GM19025 (cell line): ENCODE measurements around the gene ZNF446.
"Not testable (repeated sequence)": the region's sequence is repeated elsewhere in the genome, so short reads cannot be mapped to it uniquely, and the experiment has no call there.

Experiments used
- ATAC-seq: cut with Tn5 transposase; IDR thresholded peaks from one replicate; pipeline ENCODE4 v1.9.1; 2021; ENCODE audit warnings: mild to moderate bottlenecking, low read depth, moderate library complexity; ENCODE audit not compliant: unreplicated experiment

Gene ZNF446

GRCh38 chr19:58469241-58470013 lies 6.7 kb upstream of the ZNF446 start:
- no peak for ATAC-seq

GRCh38 chr19:58470837-58471543 lies 5.2 kb upstream of the ZNF446 start:
- ATAC-seq: not testable (repeated sequence)

DNA sequence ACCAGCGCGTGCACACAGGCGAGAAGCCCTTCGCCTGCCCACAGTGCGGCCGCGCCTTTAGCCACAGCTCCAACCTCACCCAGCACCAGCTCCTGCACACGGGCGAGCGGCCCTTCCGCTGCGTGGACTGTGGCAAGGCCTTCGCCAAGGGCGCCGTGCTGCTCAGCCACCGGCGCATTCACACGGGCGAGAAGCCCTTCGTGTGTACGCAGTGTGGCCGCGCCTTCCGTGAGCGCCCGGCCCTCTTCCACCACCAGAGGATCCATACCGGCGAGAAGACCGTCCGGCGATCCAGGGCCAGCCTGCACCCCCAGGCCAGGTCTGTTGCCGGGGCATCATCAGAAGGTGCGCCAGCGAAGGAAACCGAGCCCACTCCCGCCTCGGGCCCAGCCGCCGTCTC lies 4.4 kb upstream of the ZNF446 start:
- no peak for ATAC-seq

GRCh38 chr19:58473775-58474174 lies 2.4 kb upstream of the ZNF446 start:
- ATAC-seq: no peak

GRCh38 chr19:58474291-58474996 lies 1.7 kb upstream of the ZNF446 start:
- ATAC-seq: no peak

GRCh38 chr19:58474997-58475713 lies 997 bp upstream of the ZNF446 start:
- ATAC-seq: no peak

DNA sequence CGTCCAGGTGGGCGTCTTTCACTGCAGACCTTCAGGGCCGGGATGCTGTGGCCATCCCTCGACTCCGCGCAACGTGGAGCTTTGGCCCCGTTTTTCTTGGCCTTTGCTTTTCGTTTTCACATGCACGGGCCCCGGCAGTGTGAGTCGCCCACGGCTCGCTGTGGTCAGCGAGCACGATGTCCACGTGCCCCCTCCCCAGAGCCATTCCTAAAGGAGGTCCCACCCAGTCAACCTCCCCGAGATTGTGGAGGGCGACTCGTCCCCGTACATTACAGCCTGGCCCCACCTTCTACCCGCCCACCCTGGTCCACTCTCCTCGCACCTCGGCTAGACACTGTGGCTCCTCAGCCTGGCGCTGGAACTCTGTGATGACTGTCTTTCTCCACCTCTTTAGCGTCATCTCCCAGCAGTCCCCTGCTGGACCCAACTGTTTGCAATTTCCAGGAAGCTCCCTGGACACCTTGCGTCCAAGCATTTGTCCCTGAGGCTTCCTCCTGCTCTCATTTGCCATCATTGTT lies 405 bp downstream of the ZNF446 start:
- no peak for ATAC-seq

DNA sequence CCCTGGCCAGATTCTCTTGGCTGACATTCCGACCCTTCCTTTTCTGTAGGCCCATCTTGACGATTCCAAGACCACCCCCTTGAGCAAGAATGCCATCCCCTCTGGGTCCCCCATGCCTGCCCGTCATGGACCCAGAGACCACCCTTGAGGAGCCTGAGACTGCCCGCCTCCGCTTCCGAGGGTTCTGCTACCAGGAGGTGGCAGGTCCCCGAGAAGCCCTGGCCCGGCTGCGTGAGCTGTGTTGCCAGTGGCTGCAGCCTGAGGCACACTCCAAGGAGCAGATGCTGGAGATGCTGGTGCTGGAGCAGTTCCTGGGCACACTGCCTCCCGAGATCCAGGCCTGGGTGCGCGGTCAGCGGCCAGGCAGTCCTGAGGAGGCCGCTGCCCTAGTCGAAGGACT lies 978 bp downstream of the ZNF446 start:
- ATAC-seq: no peak

GRCh38 chr19:58477871-58478270 lies 1.7 kb downstream of the ZNF446 start:
- ATAC-seq: no peak

- ATAC-seq: no peak
Measured at GRCh38 chr19:58479303-58479702, 3.2 kb downstream of the ZNF446 start.

DNA sequence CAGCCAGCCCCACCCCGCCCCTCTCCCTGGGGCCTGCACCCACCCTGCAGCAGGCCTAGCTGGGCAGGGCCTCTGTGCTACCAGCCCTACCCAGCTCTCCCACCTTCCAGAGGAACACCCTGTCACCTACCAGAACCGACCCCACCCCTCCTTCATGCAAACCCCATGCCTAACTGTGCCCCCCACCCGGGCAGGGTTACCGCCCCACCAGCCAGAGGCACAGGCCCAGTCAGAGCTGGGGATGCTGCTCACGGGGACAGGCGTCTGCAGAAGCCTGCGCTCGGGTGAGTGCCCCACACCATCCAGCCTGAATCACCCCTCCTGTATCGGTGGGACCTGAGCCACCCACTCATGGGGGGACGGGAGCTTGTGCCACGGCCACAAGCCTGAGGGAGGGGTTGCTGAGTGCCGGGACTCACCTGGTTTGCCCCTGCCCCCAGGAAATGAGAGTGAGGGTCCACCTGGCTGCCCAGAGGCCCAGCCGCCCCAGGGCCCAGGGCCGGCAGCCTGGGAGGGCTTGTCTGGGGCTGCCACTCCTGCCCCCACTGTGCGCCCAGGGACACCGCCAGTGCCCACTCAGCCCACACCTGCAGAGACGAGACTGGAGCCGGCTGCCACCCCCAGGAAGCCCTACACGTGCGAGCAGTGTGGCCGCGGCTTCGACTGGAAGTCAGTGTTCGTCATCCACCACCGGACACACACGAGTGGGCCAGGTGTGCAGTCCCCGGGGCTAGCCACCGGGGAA lies 3.8 kb downstream of the ZNF446 start:
- ATAC-seq: no peak

DNA sequence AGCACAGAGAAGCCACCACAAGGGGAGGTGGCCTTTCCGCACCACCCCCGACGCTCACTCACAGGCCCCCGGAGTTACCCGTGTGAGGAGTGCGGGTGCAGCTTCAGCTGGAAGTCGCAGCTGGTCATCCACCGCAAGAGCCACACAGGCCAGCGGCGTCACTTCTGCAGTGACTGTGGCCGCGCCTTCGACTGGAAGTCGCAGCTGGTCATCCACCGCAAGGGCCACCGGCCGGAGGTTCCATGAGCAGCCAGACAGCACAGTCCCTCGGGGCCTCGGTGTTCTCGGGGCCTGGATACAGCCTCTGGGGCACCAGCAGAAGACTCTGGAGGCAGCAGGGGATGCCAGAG lies 4.3 kb downstream of the ZNF446 start:
- no peak for ATAC-seq

GRCh38 chr19:58480831-58481230 lies 4.7 kb downstream of the ZNF446 start:
- no peak for ATAC-seq

DNA sequence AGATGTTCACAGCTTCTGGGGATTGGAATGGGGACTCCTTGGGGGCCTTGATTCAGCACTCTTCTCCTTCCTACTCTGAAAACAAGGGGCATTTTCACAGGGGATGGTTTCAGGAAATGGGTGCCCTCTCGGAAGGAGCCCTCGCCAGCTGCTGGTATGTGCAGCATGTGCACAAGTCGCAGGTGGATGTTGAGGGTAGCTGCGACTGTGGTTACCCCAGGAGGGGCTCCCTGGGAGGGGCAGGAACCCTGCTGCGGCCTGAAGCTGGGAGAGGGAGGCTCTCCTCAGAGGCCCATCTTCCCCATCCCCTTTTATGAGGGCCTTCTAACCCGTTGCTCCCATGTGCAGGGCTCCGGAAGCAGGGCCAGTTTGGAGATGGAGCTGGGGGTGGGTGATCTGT lies 6.2 kb downstream of the ZNF446 start:
- no peak for ATAC-seq

GRCh38 chr19:58483776-58484175 lies 7.6 kb downstream of the ZNF446 start:
- no peak for ATAC-seq

- ATAC-seq: not testable (repeated sequence)
Measured at GRCh38 chr19:58484349-58484748, 8.2 kb downstream of the ZNF446 start.

GRCh38 chr19:58491393-58491792 lies 15.2 kb downstream of the ZNF446 start:
- no peak for ATAC-seq

GRCh38 chr19:58492265-58492664 lies 16.1 kb downstream of the ZNF446 start:
- no peak for ATAC-seq

DNA sequence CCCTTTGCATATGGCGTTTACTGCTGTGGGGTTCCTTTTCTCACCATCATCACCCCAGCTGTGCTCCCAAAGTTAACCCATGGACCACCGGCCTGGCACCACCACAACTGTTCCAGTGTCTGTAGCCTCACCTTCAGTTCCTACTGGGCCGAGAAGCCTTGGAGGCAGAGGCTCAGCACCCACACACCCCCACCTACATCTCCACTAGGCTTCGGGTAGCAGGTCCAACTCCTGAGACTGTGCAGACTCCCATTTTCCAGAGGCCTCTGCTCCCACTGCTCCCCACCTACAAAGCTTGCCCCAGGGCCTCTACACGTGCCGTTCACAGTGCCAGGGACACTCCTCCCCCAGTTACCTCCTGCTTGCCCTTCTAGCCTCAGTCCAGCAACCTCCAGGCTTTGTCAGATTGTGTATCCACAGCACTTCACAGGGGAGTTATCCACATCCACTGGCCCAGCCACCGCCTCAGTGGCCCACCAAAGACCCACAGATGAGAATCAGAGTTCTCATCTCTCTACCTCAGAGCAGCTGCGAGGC lies 21.6 kb downstream of the ZNF446 start:
- ATAC-seq: no peak
